ENCODE measurements around the gene HCRTR2.
"Not testable (repeated sequence)": the region's sequence is repeated elsewhere in the genome, so short reads cannot be mapped to it uniquely, and the experiment has no call there.

HCRTR2 gene

GRCh38 chr6:55142610-55143009 lies 31.7 kb upstream of the HCRTR2 start:
- CTCF ChIA-PET: no interaction called here
- no peak overlapping the region for H3K27ac ChIP-seq
- no peak for TF ChIP-seq CTCF (conservative IDR thresholded peaks at IDR 0.05; ENCODE audit: low read depth)
- POLR2A ChIA-PET (ENCODE audit: low non-redundant PET): no interaction called here
- DNase-seq (ENCODE audit: low spot score): no peak

DNA sequence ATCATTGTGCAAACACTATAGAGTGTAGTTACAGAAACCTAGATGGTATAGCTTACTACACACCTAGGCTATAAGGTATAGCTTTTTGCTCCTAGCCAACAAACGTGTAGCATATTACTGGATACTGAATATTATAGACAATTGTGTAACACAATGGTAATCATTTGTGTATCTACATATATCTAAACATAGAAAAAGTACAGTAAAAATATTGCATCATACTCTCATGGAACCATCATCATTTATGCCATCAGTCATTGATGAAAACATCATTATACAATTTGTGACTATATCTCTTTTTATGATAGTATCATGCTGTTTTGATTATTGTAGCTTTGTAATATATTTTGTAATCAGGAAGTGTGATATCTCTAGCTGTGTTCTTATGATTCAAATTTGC lies 21.0 kb upstream of the HCRTR2 start:
- DNase-seq (ENCODE audit: low spot score): no peak
- CTCF ChIA-PET: no interaction called here
- no peak for TF ChIP-seq CTCF (conservative IDR thresholded peaks at IDR 0.05; ENCODE audit: low read depth)
- H3K27ac ChIP-seq: no peak overlapping the region
- POLR2A ChIA-PET (ENCODE audit: low non-redundant PET): no interaction called here

DNA sequence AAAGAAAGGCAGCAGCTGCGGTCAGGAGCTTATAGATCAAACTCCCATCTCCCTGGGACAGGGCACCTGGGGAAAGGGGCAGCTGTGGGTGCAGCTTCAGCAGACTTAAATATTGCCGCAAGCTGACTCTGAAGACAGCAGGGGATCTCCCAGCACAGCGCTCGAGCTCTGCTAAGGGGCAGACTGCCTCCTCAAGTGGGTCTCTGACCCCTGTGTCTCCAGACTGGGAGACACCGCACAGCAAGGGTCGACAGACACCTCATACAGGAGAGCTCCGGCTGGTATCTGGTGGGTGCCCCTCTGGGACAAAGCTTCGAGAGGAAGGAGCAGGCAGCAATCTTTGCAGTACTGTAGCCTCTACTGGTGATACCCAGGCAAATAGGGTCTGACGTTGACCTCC lies 15.5 kb upstream of the HCRTR2 start:
- POLR2A ChIA-PET (ENCODE audit: low non-redundant PET); DNase-seq (ENCODE audit: low spot score); H3K27ac ChIP-seq: not testable (repeated sequence)
- CTCF ChIA-PET: interaction anchor here (0.6 kb wide), 1 partner anchor 564 kb away, joined by 3 read pairs; no protein-coding TSS in a partner anchor

GRCh38 chr6:55167860-55168259 lies 6.5 kb upstream of the HCRTR2 start:
- POLR2A ChIA-PET (ENCODE audit: low non-redundant PET): no interaction called here
- CTCF ChIA-PET: no interaction called here
- TF ChIP-seq CTCF (conservative IDR thresholded peaks at IDR 0.05; ENCODE audit: low read depth): no peak

DNA sequence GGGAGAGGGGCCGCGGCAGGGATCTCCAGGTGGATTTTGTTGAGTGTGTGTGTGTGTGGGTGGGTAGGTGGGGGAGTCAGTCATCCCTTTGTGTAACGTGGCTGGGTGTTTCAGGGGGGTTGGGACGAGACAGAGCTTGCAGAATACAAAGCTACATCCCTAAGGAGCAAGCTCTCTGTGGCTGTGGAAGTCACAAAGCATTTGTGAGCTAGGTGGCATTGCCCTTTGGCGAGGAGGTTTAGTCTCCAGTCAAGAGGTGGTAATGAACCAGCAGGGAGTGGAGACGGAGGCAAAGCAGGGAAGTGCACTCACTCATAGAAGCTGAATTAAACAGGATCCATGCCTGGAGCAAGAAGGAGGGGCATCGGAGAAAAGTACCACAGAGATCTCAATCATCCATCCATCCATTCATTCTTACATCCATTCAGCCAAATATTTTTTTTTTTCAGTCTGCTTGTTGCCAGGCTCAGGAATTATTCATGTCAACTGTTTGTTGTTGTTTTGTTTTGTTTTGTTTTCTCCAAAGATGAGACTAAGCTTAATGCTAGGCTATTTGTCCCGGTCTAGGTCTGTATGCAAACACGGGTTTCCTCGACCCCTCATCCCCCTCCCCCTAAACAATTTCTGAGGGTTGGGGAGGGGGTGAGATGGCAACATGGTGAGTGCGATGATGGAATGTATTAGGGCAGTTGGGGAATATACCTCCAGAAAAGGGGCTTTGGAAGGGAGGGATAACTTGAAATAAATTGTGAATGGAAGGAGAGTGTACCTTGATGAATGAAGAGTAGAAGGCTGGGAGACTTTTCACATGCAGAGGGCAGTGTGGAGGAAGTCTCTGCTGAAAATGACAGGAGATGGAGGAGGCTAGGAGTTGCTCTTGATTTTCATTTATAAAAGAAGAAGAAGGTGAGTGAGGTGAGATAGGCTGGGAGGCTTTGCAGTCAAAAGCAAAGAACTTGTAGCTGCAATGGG lies 1.0 kb downstream of the HCRTR2 start:
- DNase-seq (ENCODE audit: low spot score): no peak
- CTCF ChIA-PET: interaction anchor here (0.6 kb wide), 1 partner anchor 931 kb away, joined by 4 read pairs; no protein-coding TSS in a partner anchor
- POLR2A ChIA-PET (ENCODE audit: low non-redundant PET): no interaction called here

More at GRCh38 chr6:55167860-55168259, 6.5 kb upstream of the HCRTR2 start:
- DNase-seq (ENCODE audit: low spot score): no peak
- H3K27ac ChIP-seq: no peak overlapping the region

DNA sequence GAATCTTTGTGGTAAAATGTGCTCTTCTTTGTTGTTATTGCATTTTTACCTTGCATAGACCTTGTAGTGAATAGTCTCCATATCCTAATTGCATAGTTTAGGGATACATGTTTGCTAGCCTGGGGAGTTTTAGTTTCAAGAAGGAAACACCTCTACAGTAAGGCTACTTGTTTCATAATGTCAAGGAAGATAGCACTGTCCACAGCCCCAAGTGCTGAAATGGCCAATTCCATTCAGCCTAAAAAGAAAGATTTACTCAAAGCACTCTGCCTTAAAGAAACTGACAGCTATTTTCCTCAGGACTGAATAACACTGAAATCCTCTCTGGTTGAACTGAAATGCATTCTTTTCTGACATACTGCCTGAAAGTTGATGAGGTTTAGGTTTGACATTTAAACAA lies 2.6 kb downstream of the HCRTR2 start:
- H3K27ac ChIP-seq: no peak overlapping the region
- no peak for DNase-seq (ENCODE audit: low spot score)
- CTCF ChIA-PET: no interaction called here
- TF ChIP-seq CTCF (conservative IDR thresholded peaks at IDR 0.05; ENCODE audit: low read depth): no peak
- POLR2A ChIA-PET (ENCODE audit: low non-redundant PET): no interaction called here

More for the DNA sequence above, 1.0 kb downstream of the HCRTR2 start:
- no peak overlapping the region for H3K27ac ChIP-seq
- TF ChIP-seq CTCF (conservative IDR thresholded peaks at IDR 0.05; ENCODE audit: low read depth): no peak

DNA sequence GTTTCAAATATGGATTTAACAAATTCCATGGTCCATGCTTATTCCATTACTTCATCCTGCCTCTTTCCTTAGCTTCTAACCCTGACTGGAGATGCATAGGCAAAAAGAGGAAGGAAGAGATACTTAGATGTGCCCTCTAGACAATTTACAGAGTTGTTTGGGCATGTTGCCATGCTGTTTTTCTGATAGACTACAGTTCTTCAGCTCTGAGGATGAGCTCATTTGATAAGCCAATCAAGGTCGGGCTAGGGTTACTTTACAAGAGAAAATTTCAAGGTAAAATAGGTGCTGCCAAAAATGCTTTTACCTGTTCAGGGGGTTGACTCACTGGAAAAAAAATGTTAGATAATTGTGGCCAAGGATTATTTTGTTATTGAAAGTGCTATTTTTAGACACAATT lies 5.9 kb downstream of the HCRTR2 start:
- no peak overlapping the region for H3K27ac ChIP-seq
- ChIA-PET CTCF (interaction anchor here (0.6 kb wide), 1 partner anchor 80 kb away, joined by 3 read pairs; no protein-coding TSS in a partner anchor), POLR2A (ENCODE audit: low non-redundant PET) (no interaction called here)
- no peak for TF ChIP-seq CTCF (conservative IDR thresholded peaks at IDR 0.05; ENCODE audit: low read depth)
- DNase-seq (ENCODE audit: low spot score): no peak

All from RWPE1 (cell line).